CD14-positive monocyte (primary cell): ENCODE results near the gene OLFM2. TPM values are rescaled to one million over a fixed set of nuclear protein-coding genes. Genes with fewer than 3 reads are reported as not detected.

Experiments
- DNase-seq, 3 donors: peaks; one replicate each; pipeline ENCODE4 v3.0.0-alpha.2; 2011 to 2022
- H2AFZ ChIP-seq: 2 replicates; pipeline ENCODE4 v1.6.0; 2012; ENCODE audit warnings: mild to moderate bottlenecking, low read depth, low read length, inconsistent platforms; ENCODE audit not compliant: insufficient read depth, poor library complexity, severe bottlenecking
- H3K27ac ChIP-seq, 2 donors: 1 replicate in 1 of 2; 2 replicates in 1 of 2; pipeline ENCODE4 v1.5.1; 2012 to 2013; ENCODE audit warnings: low read length in 2 of 2, control low read depth in 1 of 2, inconsistent platforms in 1 of 2, low read depth in 1 of 2, mild to moderate bottlenecking in 1 of 2
- H3K27me3 ChIP-seq, 2 donors: one replicate each; pipeline versions ENCODE4 v1.6.0 to v1.6.1; 2011 to 2013; ENCODE audit warnings: low read length in 2 of 2; ENCODE audit not compliant: control insufficient read depth in 2 of 2, insufficient read depth in 2 of 2
- H3K36me3 ChIP-seq, 2 donors: replicated peaks in 1 of 2; 1 replicate in 1 of 2; 2 replicates in 1 of 2; pipeline versions ENCODE4 v1.5.1 to v1.6.1; 2012 to 2013; ENCODE audit warnings: low read length in 2 of 2, control low read depth in 1 of 2, inconsistent platforms in 1 of 2, mild to moderate bottlenecking in 1 of 2; ENCODE audit not compliant: insufficient read depth in 2 of 2, control insufficient read depth in 1 of 2
- H3K4me1 ChIP-seq, 2 donors: 1 replicate in 1 of 2; 2 replicates in 1 of 2; pipeline versions ENCODE4 v1.5.1 to v1.6.1; 2012 to 2013; ENCODE audit warnings: low read length in 2 of 2, control low read depth in 1 of 2, inconsistent platforms in 1 of 2, mild to moderate bottlenecking in 1 of 2, moderate library complexity in 1 of 2; ENCODE audit not compliant: insufficient read depth in 2 of 2, control insufficient read depth in 1 of 2
- H3K4me2 ChIP-seq: replicated peaks from 2 replicates; pipeline ENCODE3; 2012; ENCODE audit warnings: low read length, moderate library complexity, mild to moderate bottlenecking; ENCODE audit not compliant: poor library complexity, severe bottlenecking; ENCODE audit errors: extremely low read depth
- H3K4me3 ChIP-seq, 3 experiments: fragments of 200-600 bp in 1 of 3; sonication (generic) in 1 of 3; replicated peaks in 1 of 3; 1 replicate in 2 of 3; 2 replicates in 1 of 3; pipeline ENCODE4 v1.5.1; 2011 to 2013; ENCODE audit warnings: low read length in 3 of 3, mild to moderate bottlenecking in 3 of 3, control low read depth in 2 of 3, low read depth in 2 of 3, inconsistent platforms in 1 of 3, moderate library complexity in 1 of 3
- H3K79me2 ChIP-seq: 2 replicates; pipeline ENCODE4 v1.6.0; 2012; ENCODE audit warnings: mild to moderate bottlenecking, control low read depth, inconsistent platforms, low read length, moderate library complexity; ENCODE audit not compliant: insufficient read depth
- H3K9ac ChIP-seq: 2 replicates; pipeline ENCODE4 v1.6.0; 2017; ENCODE audit warnings: low read length, mild to moderate bottlenecking; ENCODE audit not compliant: insufficient read depth, poor library complexity, severe bottlenecking
- H3K9me3 ChIP-seq, 2 donors: replicated peaks in 1 of 2; 1 replicate in 1 of 2; 2 replicates in 1 of 2; pipeline versions ENCODE4 v1.5.1 to v1.6.1; 2012 to 2013; ENCODE audit warnings: low read length in 2 of 2, control low read depth in 1 of 2; ENCODE audit not compliant: control insufficient read depth in 1 of 2, insufficient read depth in 1 of 2
- H4K20me1 ChIP-seq: 2 replicates; pipeline ENCODE4 v1.6.0; 2012; ENCODE audit warnings: mild to moderate bottlenecking, low read length, control low read depth, moderate library complexity; ENCODE audit not compliant: insufficient read depth
- H3K27ac Mint-ChIP-seq, 7 donors: one replicate each; pipeline ENCODE4 v1.8.0; 2020; ENCODE audit warnings: mild to moderate bottlenecking in 7 of 7, mixed read lengths in 7 of 7, moderate library complexity in 6 of 7, inconsistent platforms in 2 of 7
- H3K27me3 Mint-ChIP-seq, 3 donors: one replicate each; pipeline ENCODE4 v1.8.0; 2021 to 2022; ENCODE audit warnings: low read depth in 3 of 3, mild to moderate bottlenecking in 3 of 3, mixed read lengths in 3 of 3, moderate library complexity in 3 of 3, inconsistent platforms in 1 of 3
- H3K36me3 Mint-ChIP-seq, 2 donors: one replicate each; pipeline ENCODE4 v1.8.0; 2020; ENCODE audit warnings: mixed read lengths in 2 of 2, inconsistent platforms in 1 of 2, mild to moderate bottlenecking in 1 of 2
- H3K4me1 Mint-ChIP-seq: one replicate; pipeline ENCODE4 v1.8.0; 2020; ENCODE audit warnings: mild to moderate bottlenecking, mixed read lengths
- H3K4me3 Mint-ChIP-seq, 2 donors: one replicate each; pipeline ENCODE4 v1.8.0; 2020; ENCODE audit warnings: mild to moderate bottlenecking in 2 of 2, mixed read lengths in 2 of 2, moderate library complexity in 1 of 2
- H3K9me3 Mint-ChIP-seq, 7 donors: one replicate each; pipeline ENCODE4 v1.8.0; 2020 to 2022; ENCODE audit warnings: mixed read lengths in 7 of 7, mild to moderate bottlenecking in 6 of 7, moderate library complexity in 6 of 7, inconsistent platforms in 2 of 7
- WGBS: methylation state at CpG from one replicate; pipeline ENCODE4 v1.1.5; 2013; ENCODE audit warnings: missing lambda C conversion rate; ENCODE audit not compliant: insufficient coverage; 5-methylcytosine and 5-hydroxymethylcytosine counted together
- intact Hi-C, 2 donors: fragments of 100-400 bp; cut with micrococcal nuclease; formaldehyde crosslinking; loops; one replicate each; pipeline versions ENCODE4 v1.15.0 to v1.15.1; 2023
- polyA plus RNA-seq, 3 donors: library from polyadenylated mRNA; depleted of rRNA in 1 of 3; unstranded in 2 of 3; stranded (reverse) in 1 of 3; fragments of 300-500 nt in 2 of 3; fragments of >200 nt in 1 of 3; fragmentation: Illumina TruSeq in 2 of 3; gene quantifications; 1 replicate in 2 of 3; 2 replicates in 1 of 3; pipeline ENCODE4 v1.2.3, GENCODE V29; 2012 to 2021
- TF ChIP-seq, protein P1 (sequence below): fragments of 200-600 bp; IDR thresholded peaks from one replicate; pipeline ENCODE4 v1.8.0; 2022; ENCODE audit warnings: antibody characterized with exemption, mild to moderate bottlenecking

OLFM2 gene
- polyA plus RNA-seq, 3 donors, result not detected

DNA sequence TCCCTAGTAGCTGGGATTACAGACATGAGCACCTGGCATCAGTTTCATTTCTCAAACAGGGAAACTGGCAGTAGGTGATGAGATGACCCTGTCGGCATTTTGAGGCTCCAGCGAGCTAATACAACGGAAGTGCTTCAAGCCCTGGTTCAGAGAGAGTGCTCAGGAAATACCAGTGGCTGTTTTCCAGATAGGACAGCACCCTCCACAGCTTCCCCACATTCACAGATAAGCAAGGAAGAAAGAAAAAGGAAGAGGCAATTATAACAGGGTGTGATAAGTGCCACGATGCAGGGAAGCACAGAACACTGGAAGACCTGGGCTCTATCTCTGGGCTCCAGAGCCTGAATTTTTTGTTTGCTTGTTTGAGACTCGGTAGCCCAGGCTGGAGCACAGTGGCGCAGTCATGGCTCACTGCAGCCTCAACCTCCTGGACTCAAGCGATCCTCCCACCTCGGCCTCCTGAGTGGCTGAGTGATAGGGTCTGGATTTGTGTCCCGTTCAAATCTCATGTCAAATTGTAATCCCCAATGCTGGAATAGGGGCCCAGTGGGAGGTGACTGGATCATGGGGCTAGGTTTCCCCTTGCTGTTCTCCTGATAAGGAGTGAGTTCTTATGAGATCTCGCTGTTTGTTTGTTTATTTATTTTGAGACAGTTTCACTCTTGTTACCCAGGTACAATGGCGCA is 57.7 kb downstream of the OLFM2 start:
- peaks cover 1 to 8% (median 7%) of the 10 kb centered on the region in 3 donors for H3K27me3 Mint-ChIP-seq
- no peak overlapping the region for H3K4me3 Mint-ChIP-seq
- peak overlapping the region in 1 of 7 donors; percentile 17 for H3K27ac Mint-ChIP-seq

DNA sequence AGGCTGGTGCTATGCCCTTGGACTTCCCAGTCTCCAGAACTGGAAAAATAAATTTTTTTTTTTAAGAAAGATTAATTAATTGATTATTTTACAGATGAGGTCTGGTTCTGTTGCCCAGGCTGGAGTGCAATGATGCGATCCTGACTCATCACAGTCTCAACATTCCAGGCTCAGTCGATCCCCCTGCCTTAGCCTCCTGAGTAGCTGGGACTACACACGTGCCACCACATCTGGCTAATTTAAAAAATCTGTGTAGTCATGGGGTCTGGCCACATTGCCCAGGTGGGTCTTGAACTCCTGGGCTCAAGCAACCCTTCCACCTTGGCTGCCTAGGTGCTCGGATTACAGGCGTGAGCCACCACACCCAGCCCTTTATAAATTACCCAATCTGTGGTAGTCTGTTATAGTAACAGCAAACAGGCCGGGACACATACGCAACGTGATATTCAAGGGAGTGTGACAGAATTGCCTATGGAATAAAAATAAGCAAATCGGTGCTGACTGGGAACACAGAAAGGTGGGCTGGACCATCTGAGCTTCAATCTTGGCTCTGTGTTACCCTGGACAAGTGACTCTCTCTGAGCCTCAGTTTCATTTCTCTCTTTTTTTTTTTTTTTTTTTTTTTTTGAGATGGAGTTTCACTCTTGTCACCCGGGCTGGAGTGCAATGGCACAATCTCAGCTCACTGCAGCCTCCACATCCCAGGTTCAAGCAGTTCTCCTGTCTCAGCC is 58.4 kb downstream of the OLFM2 start:
- no peaks in the 10 kb centered on the region for H3K4me1 Mint-ChIP-seq
- peaks cover 0 to 3% (median 2%) of the 10 kb centered on the region in 7 donors for H3K9me3 Mint-ChIP-seq
- 93% methylated on average over 5 of the region's 10 CpGs for WGBS
- Histone ChIP-seq H3K4me3 (no peak overlapping the region), H3K4me1 (no peaks in the 10 kb centered on the region), H3K79me2 (no peaks in the 10 kb centered on the region), H4K20me1 (no peaks in the 10 kb centered on the region), H3K9ac (no peak overlapping the region), H3K27me3 (no peaks in the 10 kb centered on the region), H3K4me2 (no peak overlapping the region), H3K27ac (no peak overlapping the region), H3K36me3 (no peaks in the 10 kb centered on the region), H3K9me3 (no peaks in the 10 kb centered on the region), H2AFZ (no peak overlapping the region)
- H3K36me3 Mint-ChIP-seq, result no peaks in the 10 kb centered on the region
- no peak for DNase-seq
- TF ChIP-seq, protein P1, sequence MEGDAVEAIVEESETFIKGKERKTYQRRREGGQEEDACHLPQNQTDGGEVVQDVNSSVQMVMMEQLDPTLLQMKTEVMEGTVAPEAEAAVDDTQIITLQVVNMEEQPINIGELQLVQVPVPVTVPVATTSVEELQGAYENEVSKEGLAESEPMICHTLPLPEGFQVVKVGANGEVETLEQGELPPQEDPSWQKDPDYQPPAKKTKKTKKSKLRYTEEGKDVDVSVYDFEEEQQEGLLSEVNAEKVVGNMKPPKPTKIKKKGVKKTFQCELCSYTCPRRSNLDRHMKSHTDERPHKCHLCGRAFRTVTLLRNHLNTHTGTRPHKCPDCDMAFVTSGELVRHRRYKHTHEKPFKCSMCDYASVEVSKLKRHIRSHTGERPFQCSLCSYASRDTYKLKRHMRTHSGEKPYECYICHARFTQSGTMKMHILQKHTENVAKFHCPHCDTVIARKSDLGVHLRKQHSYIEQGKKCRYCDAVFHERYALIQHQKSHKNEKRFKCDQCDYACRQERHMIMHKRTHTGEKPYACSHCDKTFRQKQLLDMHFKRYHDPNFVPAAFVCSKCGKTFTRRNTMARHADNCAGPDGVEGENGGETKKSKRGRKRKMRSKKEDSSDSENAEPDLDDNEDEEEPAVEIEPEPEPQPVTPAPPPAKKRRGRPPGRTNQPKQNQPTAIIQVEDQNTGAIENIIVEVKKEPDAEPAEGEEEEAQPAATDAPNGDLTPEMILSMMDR, result no peak
- peaks cover 1 to 8% (median 7%) of the 10 kb centered on the region in 3 donors for H3K27me3 Mint-ChIP-seq
- H3K4me3 Mint-ChIP-seq, result no peak overlapping the region
- no peak overlapping the region for H3K27ac Mint-ChIP-seq
- intact Hi-C loops, result no loop called here

More for the DNA sequence above, 57.7 kb downstream of the OLFM2 start:
- Histone ChIP-seq H3K4me2 (no peak overlapping the region), H3K79me2 (no peaks in the 10 kb centered on the region), H2AFZ (no peak overlapping the region), H4K20me1 (no peaks in the 10 kb centered on the region), H3K4me1 (no peaks in the 10 kb centered on the region), H3K4me3 (no peak overlapping the region), H3K9ac (no peak overlapping the region), H3K27me3 (no peaks in the 10 kb centered on the region), H3K27ac (no peak overlapping the region), H3K9me3 (no peaks in the 10 kb centered on the region), H3K36me3 (no peaks in the 10 kb centered on the region)
- Mint-ChIP-seq H3K9me3 (peaks cover 0 to 3% (median 2%) of the 10 kb centered on the region in 7 donors), H3K4me1 (no peaks in the 10 kb centered on the region), H3K36me3 (no peaks in the 10 kb centered on the region)
- 88% methylated on average over 5 of the region's 11 CpGs for WGBS
- intact Hi-C loops, result no loop called here
- no peak for DNase-seq
- TF ChIP-seq, protein P1, result no peak
